Dermis microvascular lymphatic vessel endothelial cell (primary cell): Measurements from ENCODE around the gene CDC73. TPM values are rescaled to one million over a fixed set of nuclear protein-coding genes. Genes with fewer than 3 reads are reported as not detected.
"Not testable (repeated sequence)": the region's sequence is repeated elsewhere in the genome, so short reads cannot be mapped to it uniquely, and the experiment has no call there.

Experiments used
- DNase-seq, 2 donors: peaks; one replicate each; pipeline versions ENCODE4 v3.0.0 to v3.0.0-alpha.2; 2010; ENCODE audit warnings: low read depth in 2 of 2
- total RNA-seq: library from RNA; depleted of rRNA; stranded (reverse); fragments of >200 nt; gene quantifications from 2 replicates; pipeline ENCODE4 v1.2.1, GENCODE V29; 2014

CDC73 gene
- total RNA-seq, 1 donor from 2014 or later: 10.7 TPM

DNA sequence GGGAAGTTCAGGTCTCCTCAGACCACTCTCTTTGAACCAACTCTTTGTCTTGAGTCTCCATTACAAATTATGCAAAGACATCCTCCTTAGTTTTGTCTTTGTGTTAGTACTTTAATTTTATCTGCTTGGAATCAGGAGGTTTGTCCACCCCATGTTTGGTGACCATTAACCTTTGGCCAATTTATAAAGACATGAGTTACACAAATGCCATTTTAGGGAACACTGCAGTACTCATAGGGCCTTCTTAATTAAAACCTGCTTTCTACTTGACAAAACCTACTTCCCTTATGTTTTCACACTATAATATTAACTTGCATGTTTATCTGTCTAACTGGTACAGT, 7.9 kb upstream of the CDC73 start:
- no peak for DNase-seq

DNA sequence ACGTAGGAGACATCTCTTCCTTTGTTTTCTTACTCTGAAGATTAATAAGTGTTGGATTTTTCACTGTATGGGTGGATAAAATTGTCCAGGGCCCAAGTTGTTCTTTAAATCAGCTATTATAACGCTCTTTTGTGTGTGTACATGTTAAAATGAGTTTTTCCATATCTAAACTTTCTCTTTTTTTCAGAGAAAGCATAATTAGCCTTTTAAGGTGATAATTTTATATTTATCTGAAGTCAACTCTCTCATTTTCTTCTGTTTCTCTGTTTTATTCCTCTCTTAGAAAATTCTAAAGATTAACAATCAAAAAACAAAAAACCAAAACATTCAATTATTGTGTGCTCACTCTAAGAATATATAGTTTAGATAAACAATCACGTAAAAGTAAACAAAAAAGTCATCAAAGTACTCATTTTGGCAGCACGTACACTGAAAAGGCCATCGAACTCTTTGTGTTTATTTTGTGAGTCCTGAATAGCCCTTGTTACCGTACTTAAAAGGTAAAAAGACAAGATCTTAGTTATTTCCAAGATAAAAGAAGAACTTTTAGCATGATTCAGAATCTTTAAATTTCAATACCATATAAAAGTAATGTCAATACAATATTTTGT, 7.2 kb upstream of the CDC73 start:
- no peak for DNase-seq

DNA sequence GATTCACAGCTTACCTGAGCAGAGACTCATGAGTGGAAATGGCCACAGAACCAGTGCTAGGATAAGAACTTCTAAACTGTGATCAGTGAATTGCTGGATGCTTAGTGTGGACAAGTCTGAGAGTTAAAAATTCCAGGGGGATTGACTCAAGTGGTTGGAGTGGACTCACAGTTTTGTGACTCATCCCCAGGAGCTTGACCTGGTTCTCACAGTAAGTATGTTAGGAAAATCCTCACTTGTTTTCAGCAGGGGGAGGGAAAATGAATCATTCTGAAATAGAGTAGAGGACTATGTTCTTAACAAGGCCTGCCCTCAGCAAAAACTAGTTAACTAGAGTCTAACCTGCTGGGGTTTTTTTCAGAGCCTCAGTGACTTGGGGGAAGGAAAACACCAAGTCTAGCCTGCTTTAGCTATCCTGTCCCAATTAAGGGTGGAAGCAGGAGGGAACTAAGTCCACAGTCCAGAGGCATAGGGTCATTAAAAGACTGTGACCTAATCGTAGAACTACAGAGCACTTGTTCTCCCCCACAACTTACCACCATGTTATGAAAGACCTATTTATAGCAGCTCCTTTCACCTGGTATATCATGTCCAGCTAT, 6.1 kb upstream of the CDC73 start:
- peak in 1 of 2 donors; percentile 85 for DNase-seq

DNA sequence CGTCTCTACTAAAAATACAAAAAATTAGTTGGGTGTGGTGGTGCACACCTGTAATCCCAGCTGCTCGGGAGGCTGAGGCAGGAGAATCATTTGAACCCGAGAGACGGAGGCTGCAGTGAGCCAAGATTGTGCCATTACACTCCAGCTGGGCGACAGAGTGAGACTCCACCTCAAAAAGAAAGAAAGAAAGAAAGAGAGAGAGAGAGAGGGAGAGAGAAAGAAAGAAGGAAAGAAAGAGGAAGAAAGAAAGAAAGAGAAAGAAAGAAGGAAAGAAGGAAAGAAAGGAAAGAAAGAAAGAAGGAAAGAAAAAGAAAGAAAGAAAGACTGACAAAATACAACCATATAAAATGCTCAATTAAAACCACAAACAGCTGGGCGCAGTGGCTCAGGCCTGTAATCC, 4.7 kb upstream of the CDC73 start:
- DNase-seq: not testable (repeated sequence)

DNA sequence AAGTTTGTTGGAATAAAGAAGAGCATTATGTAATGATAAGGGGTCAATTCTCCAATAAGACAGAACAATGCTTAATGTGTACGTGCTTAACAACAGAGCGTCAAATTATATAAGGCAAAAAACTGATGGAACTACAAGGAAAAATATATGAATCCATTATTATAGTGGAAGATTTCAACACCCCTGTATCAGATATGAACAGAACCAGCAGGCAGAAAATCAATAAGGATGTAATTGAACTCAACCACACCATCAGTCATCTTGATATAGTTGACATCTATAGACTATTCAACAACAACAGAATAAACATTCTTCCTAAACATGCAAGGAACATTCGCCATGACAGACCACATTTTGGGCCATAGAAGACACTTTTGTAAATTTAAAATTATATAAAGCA, 3.6 kb upstream of the CDC73 start:
- no peak for DNase-seq

GRCh38 chr1:193118803-193119730, 2.8 kb upstream of the CDC73 start:
- no peak for DNase-seq

DNA sequence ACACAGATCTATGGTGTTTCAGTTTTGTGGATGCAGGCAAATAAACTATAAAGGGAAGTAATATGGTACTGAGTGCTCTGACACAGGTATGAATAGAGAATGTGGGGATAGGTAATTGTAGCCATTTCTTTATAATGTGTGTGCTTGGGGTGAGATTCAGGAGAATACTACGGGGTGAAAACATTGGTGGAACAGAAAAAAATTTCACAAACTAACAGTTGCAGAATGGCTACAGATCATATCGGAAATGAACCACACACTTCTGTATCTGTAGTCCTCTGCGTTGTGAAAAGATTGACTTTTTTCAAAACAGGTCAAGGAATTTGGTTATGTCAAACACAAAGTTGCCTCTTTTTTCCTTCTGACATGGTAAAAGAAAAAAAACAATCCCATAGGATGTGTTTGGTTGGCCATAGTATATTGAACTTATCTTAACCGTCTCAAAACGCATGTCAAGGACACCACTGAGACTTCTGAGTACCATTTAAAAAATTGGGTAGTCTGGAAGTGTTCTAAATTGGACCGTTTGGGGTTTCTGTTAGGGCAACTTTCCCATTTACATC, 1.1 kb upstream of the CDC73 start:
- no peak for DNase-seq

- DNase-seq: no peak
Observed at GRCh38 chr1:193123751-193124150, 1.9 kb downstream of the CDC73 start.

GRCh38 chr1:193125369-193125768, 3.5 kb downstream of the CDC73 start:
- no peak for DNase-seq

- DNase-seq: no peak
Observed at GRCh38 chr1:193131266-193131860, 9.5 kb downstream of the CDC73 start.

- no peak for DNase-seq
Observed at GRCh38 chr1:193140254-193140653, 18.4 kb downstream of the CDC73 start.

- DNase-seq: no peak
Observed at GRCh38 chr1:193141804-193142203, 20.0 kb downstream of the CDC73 start.

DNA sequence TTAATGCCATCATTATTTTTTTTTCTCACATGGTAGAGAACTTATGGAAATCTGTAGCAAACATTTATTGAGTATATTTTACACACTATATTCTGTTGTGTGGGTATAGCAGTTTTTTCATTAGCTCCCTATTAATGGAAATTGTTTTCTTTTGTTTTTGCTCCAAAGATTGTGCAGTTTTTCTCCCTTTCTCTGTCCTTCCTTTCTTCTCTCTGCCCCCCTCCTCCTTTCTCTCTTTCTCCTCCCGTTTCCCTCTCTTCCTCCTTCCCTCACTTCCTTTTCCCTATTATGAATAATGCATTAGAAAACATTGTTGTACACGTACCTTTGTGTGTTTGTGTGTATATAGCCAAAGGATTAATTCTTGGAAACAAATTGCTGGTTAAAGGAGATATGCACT, 20.6 kb downstream of the CDC73 start:
- no peak for DNase-seq

DNA sequence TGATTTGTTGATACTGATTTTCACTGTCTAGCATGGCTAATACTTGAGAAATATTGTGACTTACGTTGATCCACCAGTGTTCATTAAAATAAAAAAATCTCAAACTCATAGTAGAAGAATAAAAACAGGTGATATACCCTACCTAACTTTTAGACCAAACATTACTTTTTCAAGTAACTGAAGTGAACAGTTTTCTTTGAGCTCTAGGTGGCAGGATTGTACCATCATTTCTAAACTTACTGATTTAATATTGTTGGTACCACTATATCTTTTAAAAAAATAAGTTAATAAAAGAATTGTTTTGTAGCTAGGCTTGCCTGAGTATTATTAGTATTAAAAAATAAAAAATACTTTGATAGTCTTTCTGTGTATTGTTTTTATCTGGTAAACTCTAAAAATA, 21.5 kb downstream of the CDC73 start:
- peak; percentile 22 to 39 for DNase-seq

DNA sequence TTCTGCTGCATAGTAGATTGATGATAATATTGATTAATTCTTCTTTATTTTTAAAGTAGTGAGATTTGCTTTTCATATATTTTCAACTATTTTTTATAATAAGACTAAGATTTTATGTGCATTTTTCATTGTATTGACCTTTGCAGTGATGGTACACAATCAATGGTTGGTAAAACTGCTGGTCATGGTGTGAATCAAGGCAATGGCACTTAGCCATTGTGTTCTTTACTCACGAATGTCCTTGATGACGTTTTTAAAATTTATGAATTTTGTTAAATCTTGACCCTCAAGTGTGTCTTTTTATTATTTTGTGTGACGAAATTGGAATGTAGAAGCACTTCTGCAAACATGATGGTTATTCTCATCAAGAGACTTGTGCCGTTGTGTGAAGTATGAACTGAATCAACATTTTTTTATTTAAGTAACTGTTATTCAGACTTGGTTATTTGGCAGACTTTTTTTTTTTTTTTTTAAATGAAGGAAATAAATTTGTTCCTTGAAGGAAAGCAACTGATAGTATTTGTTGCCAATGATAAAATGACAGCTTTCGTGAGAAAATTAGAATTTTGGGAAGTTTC, 22.6 kb downstream of the CDC73 start:
- no peak for DNase-seq

- no peak for DNase-seq
Observed at GRCh38 chr1:193144999-193145398, 23.2 kb downstream of the CDC73 start.

GRCh38 chr1:193156117-193156821, 34.4 kb downstream of the CDC73 start:
- DNase-seq: no peak

GRCh38 chr1:193156822-193157142, 35.0 kb downstream of the CDC73 start:
- DNase-seq: no peak

DNA sequence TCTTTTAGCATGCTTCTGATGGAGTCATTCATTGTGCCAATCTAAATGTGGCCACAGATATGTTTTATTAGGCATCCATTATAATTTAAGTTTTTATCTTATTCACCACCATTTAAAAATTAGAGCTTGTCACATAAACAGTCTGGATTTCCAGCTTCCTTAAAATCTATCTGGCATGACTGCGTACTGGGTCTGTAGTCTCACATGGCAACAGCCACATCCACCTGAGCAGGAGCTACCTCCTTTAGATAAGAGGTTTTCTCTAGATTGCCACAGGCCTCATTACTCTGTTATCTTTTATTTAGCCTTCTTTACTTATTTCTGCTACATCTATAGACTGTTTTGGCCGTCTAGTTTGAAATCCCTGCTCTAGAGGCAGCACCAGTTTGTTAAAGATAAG, 35.5 kb downstream of the CDC73 start:
- DNase-seq: no peak

DNA sequence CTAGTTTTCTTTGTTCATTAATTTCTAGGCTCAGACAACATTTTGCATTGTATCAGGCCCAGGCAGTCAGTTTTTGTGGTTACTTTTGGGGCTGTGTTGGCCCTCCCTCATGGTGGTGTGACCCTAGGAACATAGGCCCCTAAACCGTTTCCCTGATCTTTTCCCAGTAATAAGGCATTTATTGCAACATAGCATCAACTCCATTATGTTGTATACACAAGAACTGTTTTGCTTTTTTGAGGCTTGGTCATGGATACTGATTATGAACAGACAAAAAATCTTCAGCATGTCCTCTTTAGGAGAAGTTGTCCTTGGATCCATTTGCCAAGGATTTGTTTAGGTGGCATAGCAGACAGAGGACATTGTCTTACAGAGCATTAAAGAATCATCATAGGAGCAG, 54.3 kb downstream of the CDC73 start:
- DNase-seq: no peak

DNA sequence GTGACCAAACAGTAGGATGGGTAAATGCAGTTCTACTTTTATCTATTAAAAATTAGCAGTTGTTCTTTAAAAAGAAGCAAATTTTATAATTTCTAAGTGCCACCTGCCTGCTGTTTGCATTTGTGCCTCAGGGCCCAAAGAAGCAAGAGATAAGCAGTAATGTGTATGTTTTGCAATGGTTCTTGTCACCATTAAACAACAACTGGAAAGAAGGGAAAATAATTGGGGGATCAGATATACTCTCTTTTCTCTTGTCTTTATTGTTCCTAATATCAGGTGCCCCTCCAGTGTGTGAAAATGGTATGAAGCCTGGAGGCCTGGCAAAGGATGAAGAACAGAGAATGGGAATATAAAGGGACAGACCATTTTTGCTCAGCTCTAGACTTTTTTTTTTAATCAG, 55.0 kb downstream of the CDC73 start:
- DNase-seq: no peak
